Bronchial epithelial cell (primary cell): ENCODE results near the gene C1orf21. TPM values are rescaled to one million over a fixed set of nuclear protein-coding genes. Genes with fewer than 3 reads are reported as not detected.
"Not testable (repeated sequence)": the region's sequence is repeated elsewhere in the genome, so short reads cannot be mapped to it uniquely, and the experiment has no call there.

Experiments
- DNase-seq: peaks from one replicate; pipeline ENCODE4 v3.0.0-alpha.2; 2010; ENCODE audit warnings: low read depth
- FAIRE-seq: peaks from 2 replicates; lab custom pipeline; 2011; peaks lifted over from hg19 to GRCh38; lab: Jason Lieb, UNC
- H3K27me3 ChIP-seq: 2 replicates; pipeline ENCODE4 v1.5.1; 2011; ENCODE audit warnings: low read length; ENCODE audit not compliant: control insufficient read depth, insufficient read depth
- H3K36me3 ChIP-seq: 2 replicates; pipeline ENCODE4 v1.5.1; 2011; ENCODE audit warnings: low read length; ENCODE audit not compliant: control insufficient read depth, insufficient read depth
- H3K4me3 ChIP-seq: 2 replicates; pipeline ENCODE4 v1.5.1; 2011; ENCODE audit warnings: mild to moderate bottlenecking, low read depth, low read length, control low read depth
- total RNA-seq: library from RNA; depleted of rRNA; stranded (reverse); fragments of >200 nt; gene quantifications from 2 replicates; pipeline ENCODE4 v1.2.1, GENCODE V29; 2014
- TF ChIP-seq, protein P1 (sequence below): IDR thresholded peaks from 2 replicates; pipeline ENCODE4 v1.5.1; 2011; ENCODE audit warnings: mild to moderate bottlenecking, moderate library complexity, low read length, control low read depth, inconsistent platforms; ENCODE audit not compliant: insufficient read depth, severe bottlenecking

The C1orf21 gene
- total RNA-seq, 1 donor from 2014 or later = 10.3 TPM

DNA sequence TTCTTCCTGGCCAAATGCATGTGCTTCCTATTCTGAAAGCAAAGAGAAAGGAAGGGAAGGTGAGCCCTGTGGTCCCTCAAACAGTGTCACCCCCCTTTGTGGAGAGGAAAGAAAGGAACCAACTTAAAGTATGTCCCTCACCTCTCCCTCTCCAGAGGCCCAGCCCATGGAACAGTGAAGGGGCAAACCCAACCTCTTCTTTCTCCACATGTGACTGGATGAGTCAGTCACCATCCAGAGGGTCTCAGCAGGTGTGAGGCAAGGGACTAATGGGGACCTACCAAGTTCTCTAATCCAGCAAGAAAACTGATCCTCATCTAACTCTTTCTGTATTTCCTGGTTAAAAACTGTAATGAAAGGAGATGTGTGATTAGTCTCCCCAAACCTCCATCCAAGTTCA lies 222.2 kb downstream of the C1orf21 start:
- no peaks in the 10 kb centered on the region for H3K36me3 ChIP-seq
- FAIRE-seq (peak; percentile 52), DNase-seq (no peak)
- no peak overlapping the region for H3K4me3 ChIP-seq
- no peaks in the 10 kb centered on the region for H3K27me3 ChIP-seq
- TF ChIP-seq, protein P1, sequence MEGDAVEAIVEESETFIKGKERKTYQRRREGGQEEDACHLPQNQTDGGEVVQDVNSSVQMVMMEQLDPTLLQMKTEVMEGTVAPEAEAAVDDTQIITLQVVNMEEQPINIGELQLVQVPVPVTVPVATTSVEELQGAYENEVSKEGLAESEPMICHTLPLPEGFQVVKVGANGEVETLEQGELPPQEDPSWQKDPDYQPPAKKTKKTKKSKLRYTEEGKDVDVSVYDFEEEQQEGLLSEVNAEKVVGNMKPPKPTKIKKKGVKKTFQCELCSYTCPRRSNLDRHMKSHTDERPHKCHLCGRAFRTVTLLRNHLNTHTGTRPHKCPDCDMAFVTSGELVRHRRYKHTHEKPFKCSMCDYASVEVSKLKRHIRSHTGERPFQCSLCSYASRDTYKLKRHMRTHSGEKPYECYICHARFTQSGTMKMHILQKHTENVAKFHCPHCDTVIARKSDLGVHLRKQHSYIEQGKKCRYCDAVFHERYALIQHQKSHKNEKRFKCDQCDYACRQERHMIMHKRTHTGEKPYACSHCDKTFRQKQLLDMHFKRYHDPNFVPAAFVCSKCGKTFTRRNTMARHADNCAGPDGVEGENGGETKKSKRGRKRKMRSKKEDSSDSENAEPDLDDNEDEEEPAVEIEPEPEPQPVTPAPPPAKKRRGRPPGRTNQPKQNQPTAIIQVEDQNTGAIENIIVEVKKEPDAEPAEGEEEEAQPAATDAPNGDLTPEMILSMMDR = no peak

DNA sequence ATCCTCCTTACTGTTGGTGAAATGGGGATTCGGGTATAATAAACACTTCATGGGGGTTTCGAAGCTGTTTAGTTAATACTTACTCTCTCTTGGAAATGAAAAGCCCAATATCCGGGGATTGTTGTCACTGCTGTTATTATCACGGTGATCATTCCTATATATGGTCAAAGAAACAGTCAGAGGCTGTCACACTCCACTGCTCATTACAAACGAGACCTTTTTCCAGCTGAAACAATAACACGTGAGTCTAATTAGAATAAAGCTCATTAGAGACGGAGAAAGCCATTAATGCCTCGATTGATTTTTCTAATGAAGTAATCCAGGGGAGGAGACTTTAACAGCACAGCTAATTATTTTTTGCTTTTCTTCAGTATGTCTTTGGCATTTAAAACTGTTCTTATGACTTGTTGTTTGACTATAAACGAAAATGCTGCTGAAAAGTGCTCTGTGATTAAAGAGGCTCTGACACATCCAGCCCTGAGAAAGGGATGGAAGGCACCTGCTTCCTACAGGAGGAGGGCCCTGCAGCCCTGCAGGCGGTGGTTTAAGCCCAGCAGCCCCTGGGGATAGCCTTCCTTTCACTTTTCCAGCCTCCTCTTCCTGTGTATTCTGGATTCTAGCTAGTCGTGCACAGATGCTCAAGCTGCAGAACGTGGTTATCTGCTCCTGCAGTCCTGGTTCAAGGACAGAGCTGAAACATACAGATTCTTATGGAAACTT lies 224.2 kb downstream of the C1orf21 start:
- FAIRE-seq (no peak), DNase-seq (no peak)
- no peaks in the 10 kb centered on the region for H3K27me3 ChIP-seq
- TF ChIP-seq, protein P1 = no peak
- H3K36me3 ChIP-seq = no peaks in the 10 kb centered on the region
- no peak overlapping the region for H3K4me3 ChIP-seq

DNA sequence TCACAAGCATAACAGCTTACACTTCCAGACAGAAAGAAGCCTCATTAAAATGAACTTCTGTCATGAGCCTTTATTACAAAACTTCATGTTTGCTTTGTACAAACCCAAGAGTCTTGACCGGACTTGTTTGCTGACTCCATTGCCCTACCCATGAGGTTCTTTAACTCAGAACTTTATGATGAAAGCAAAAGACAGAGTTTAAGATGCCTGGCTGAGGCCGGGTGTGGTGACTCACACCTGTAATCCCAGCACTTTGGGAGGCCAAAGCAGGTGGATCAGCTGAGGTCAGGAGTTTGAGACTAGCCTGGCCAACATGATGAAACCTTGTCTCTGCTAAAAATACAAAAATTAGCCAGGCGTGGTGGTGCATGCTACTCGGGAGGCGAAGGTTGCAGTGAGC lies 225.4 kb downstream of the C1orf21 start:
- H3K4me3 ChIP-seq = not testable (repeated sequence)
- FAIRE-seq (peak; percentile 55), DNase-seq (peak; percentile 99)

DNA sequence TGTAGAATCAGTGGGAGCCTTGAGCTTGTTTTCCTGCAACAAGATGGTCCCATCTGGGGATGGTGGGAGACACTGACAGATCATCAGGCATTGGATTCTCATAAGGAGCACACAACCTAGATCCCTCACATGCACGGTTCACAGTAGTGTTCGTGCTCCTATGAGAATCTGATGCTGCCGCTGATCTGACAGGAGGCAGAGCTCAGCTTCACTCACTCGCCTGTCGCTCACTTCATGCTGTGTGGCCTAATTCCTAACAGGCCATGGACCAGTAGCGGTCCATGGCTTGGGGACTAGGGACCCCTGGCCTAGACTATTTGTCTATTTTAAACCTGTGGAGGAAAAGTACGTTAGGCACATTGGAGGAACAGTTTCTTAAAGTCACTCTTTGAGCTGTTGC lies 227.8 kb downstream of the C1orf21 start:
- no peaks in the 10 kb centered on the region for H3K27me3 ChIP-seq
- H3K36me3 ChIP-seq = no peaks in the 10 kb centered on the region
- TF ChIP-seq, protein P1 = no peak
- FAIRE-seq = no peak
- no peak overlapping the region for H3K4me3 ChIP-seq
- no peak for DNase-seq

More for the DNA sequence above, 225.4 kb downstream of the C1orf21 start:
- H3K27me3 ChIP-seq, H3K36me3 ChIP-seq: not testable (repeated sequence)

DNA sequence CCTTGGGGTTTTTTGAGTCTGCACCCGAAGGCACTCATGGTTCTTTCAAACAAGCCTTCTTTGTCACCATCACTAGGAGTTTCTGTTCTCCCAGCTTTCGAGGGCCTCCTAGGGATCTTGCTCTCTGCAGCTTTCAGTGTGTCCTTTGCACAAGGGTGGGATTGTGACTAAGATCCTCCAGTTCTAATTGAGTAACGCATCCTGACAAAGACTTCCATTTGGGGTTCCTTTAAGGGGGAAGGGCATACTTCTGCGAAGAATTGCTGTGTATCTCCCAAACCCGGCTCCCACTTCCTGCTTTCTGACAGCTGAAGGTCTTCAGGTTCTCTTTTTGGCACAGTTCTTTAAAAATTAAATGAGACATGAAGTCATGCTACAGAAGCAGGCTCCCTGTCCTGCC lies 228.5 kb downstream of the C1orf21 start:
- TF ChIP-seq, protein P1 = no peak
- no peak for FAIRE-seq
- Histone ChIP-seq H3K36me3 (no peaks in the 10 kb centered on the region), H3K4me3 (no peak overlapping the region), H3K27me3 (no peaks in the 10 kb centered on the region)
- DNase-seq = no peak

DNA sequence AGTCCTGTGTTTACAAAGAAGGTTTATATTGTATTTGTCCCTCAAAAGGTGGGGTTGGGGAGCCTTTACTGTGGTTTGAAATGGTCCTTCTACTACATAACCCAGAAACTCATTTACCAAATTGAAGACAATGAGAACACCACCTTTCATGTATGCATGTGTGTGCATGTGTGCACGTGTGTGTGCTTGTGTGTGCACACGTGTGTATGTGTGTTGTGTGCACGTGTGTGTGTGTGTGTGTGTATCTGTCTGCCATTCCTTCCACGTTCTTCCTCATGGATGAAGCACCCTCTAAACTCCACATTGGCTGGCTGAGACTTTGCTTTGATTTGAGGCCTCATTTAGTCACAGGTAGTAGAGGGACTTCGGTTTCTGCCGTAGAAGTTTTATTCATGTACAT lies 229.7 kb downstream of the C1orf21 start:
- no peak overlapping the region for H3K4me3 ChIP-seq
- DNase-seq = no peak
- TF ChIP-seq, protein P1 = no peak
- H3K36me3 ChIP-seq = no peaks in the 10 kb centered on the region
- no peaks in the 10 kb centered on the region for H3K27me3 ChIP-seq
- FAIRE-seq = peak; percentile 89
